ENCODE results near the gene RABGGTA. TPM values are rescaled to one million over a fixed set of nuclear protein-coding genes. Genes with fewer than 3 reads are reported as not detected.

The RABGGTA gene
- total and polyA plus RNA-seq, 12 donors = 17.4 to 37.9 (median 21.1) TPM

- Histone ChIP-seq H3K4me1 (no peaks in the 10 kb centered on the region), H3K36me3 (peaks cover 0 to 15% (median 0%) of the 10 kb centered on the region in 9 donors), H3K4me3 (no peak overlapping the region), H3K9me3 (no peaks in the 10 kb centered on the region), H3K27ac (no peak overlapping the region), H3K27me3 (no peaks in the 10 kb centered on the region)
- ATAC-seq (no peak), DNase-seq (no peak)
- intact Hi-C loops (cut with DNase I) = no loop called here
- 81 to 91% methylated on average over 20 of the region's 20 CpGs for WGBS, 2 donors
- no peak for TF ChIP-seq CTCF (IDR thresholded peaks at IDR 0.05)
Measured at GRCh38 chr14:24261256-24261968, 10.0 kb downstream of the RABGGTA start.

- no peak for TF ChIP-seq CTCF (IDR thresholded peaks at IDR 0.05)
- 85% methylated on average over 4 of the region's 4 CpGs for WGBS, 2 donors
- ATAC-seq = no peak
Measured at GRCh38 chr14:24260780-24261157, 10.6 kb downstream of the RABGGTA start.

GRCh38 chr14:24260026-24260779 is 11.2 kb downstream of the RABGGTA start:
- intact Hi-C loops (cut with DNase I) = no loop called here
- H3K4me1 ChIP-seq = no peaks in the 10 kb centered on the region
- H3K9me3 ChIP-seq = no peaks in the 10 kb centered on the region
- H3K36me3 ChIP-seq = peaks cover 0 to 4% (median 0%) of the 10 kb centered on the region in 9 donors
- WGBS, 2 donors = 88% methylated on average over 16 of the region's 16 CpGs
- TF ChIP-seq CTCF (IDR thresholded peaks at IDR 0.05) = no peak
- ATAC-seq = no peak
- H3K27ac ChIP-seq = no peak overlapping the region
- no peaks in the 10 kb centered on the region for H3K27me3 ChIP-seq
- no peak for DNase-seq
- H3K4me3 ChIP-seq = no peak overlapping the region

More at GRCh38 chr14:24260780-24261157, 10.6 kb downstream of the RABGGTA start:
- H3K4me1 ChIP-seq = no peaks in the 10 kb centered on the region
- peaks cover 0 to 9% (median 0%) of the 10 kb centered on the region in 9 donors for H3K36me3 ChIP-seq
- no peaks in the 10 kb centered on the region for H3K27me3 ChIP-seq
- H3K27ac ChIP-seq = no peak overlapping the region
- no peaks in the 10 kb centered on the region for H3K9me3 ChIP-seq
- no peak for DNase-seq
- H3K4me3 ChIP-seq = no peak overlapping the region
- intact Hi-C loops (cut with DNase I) = no loop called here

- Histone ChIP-seq H3K36me3 (peaks cover 0 to 7% (median 0%) of the 10 kb centered on the region in 9 donors), H3K9me3 (no peaks in the 10 kb centered on the region), H3K4me3 (no peak overlapping the region), H3K27me3 (no peaks in the 10 kb centered on the region), H3K27ac (no peak overlapping the region), H3K4me1 (no peaks in the 10 kb centered on the region)
- DNase-seq = no peak
- intact Hi-C loops (cut with DNase I) = no loop called here
- TF ChIP-seq CTCF (IDR thresholded peaks at IDR 0.05) = no peak
- ATAC-seq = peak in 2 of 8 donors; percentile 17 to 22
- 75 to 78% methylated on average over 15 to 16 of the region's 16 CpGs for WGBS, 2 donors
Measured at GRCh38 chr14:24259282-24260025, 11.9 kb downstream of the RABGGTA start.
